Measurements from ENCODE around the gene ABLIM2. TPM values are rescaled to one million over a fixed set of nuclear protein-coding genes. Genes with fewer than 3 reads are reported as not detected.

The ABLIM2 gene
- total RNA-seq, 2 experiments from 2014 or later, result 0.76 TPM; not detected in 1

GRCh38 chr4:8069102-8069752 lies 89.4 kb downstream of the ABLIM2 start:
- CTCF ChIA-PET (ENCODE audit: unreplicated experiment), result interaction anchor here (0.6 kb wide), 1 partner anchor 198 kb away, joined by 3 read pairs; no protein-coding TSS in a partner anchor

GRCh38 chr4:8067945-8068896 lies 90.4 kb downstream of the ABLIM2 start:
- Histone ChIP-seq H3K27ac (ENCODE audit: low read depth, low read length, poor library complexity, severe bottlenecking) (no peak overlapping the region), H3K4me3 (ENCODE audit: low read depth, low read length, poor library complexity, severe bottlenecking) (no peak overlapping the region), H3K79me2 (ENCODE audit: insufficient read depth, low read depth, low read length) (no peaks in the 10 kb centered on the region), H4K20me1 (ENCODE audit: insufficient read depth, low read length) (no peaks in the 10 kb centered on the region), H2AFZ (ENCODE audit: low read length) (no peak overlapping the region), H3K9me3 (ENCODE audit: low read length) (no peaks in the 10 kb centered on the region), H3K9me2 (ENCODE audit: insufficient read depth, low read length) (no peaks in the 10 kb centered on the region), H3K36me3 (ENCODE audit: insufficient read depth, low read length) (no peaks in the 10 kb centered on the region), H3K4me2 (ENCODE audit: low read length) (no peak overlapping the region), H3K4me1 (ENCODE audit: insufficient read depth, low read length, poor library complexity, severe bottlenecking) (no peaks in the 10 kb centered on the region)
- TF ChIP-seq CTCF (conservative IDR thresholded peaks at IDR 0.05; ENCODE audit: low read length) (no peak), EZH2phosphoT487 (IDR thresholded peaks at IDR 0.05; ENCODE audit: borderline replicate concordance, low read depth, low read length) (no peak)
- ChIA-PET CTCF (ENCODE audit: unreplicated experiment) (interaction anchor here (0.6 kb wide), 1 partner anchor 199 kb away, joined by 3 read pairs; no protein-coding TSS in a partner anchor), POLR2A (no interaction called here)
- no peak for DNase-seq (ENCODE audit: low spot score)
- intact Hi-C loops (cut with micrococcal nuclease; ENCODE audit: unreplicated experiment), result no loop called here
- no TSS peak for BruUV-seq (replicated peaks)

More at GRCh38 chr4:8069102-8069752, 89.4 kb downstream of the ABLIM2 start:
- Histone ChIP-seq H3K27ac (ENCODE audit: low read depth, low read length, poor library complexity, severe bottlenecking) (no peak overlapping the region), H3K4me2 (ENCODE audit: low read length) (no peak overlapping the region), H3K9me2 (ENCODE audit: insufficient read depth, low read length) (no peaks in the 10 kb centered on the region), H3K36me3 (ENCODE audit: insufficient read depth, low read length) (no peaks in the 10 kb centered on the region), H3K4me3 (ENCODE audit: low read depth, low read length, poor library complexity, severe bottlenecking) (no peak overlapping the region), H3K4me1 (ENCODE audit: insufficient read depth, low read length, poor library complexity, severe bottlenecking) (no peaks in the 10 kb centered on the region), H4K20me1 (ENCODE audit: insufficient read depth, low read length) (no peaks in the 10 kb centered on the region), H2AFZ (ENCODE audit: low read length) (no peak overlapping the region), H3K9me3 (ENCODE audit: low read length) (no peaks in the 10 kb centered on the region), H3K79me2 (ENCODE audit: insufficient read depth, low read depth, low read length) (no peaks in the 10 kb centered on the region)
- no peak for DNase-seq (ENCODE audit: low spot score)
- POLR2A ChIA-PET, result no interaction called here
- intact Hi-C loops (cut with micrococcal nuclease; ENCODE audit: unreplicated experiment), result no loop called here
- no TSS peak for BruUV-seq (replicated peaks)
- TF ChIP-seq CTCF (conservative IDR thresholded peaks at IDR 0.05; ENCODE audit: low read length) (no peak), EZH2phosphoT487 (IDR thresholded peaks at IDR 0.05; ENCODE audit: borderline replicate concordance, low read depth, low read length) (no peak)
